ENCODE results near the gene STAT2.
"Not testable (repeated sequence)": the region's sequence is repeated elsewhere in the genome, so short reads cannot be mapped to it uniquely, and the experiment has no call there.

Gene STAT2

DNA sequence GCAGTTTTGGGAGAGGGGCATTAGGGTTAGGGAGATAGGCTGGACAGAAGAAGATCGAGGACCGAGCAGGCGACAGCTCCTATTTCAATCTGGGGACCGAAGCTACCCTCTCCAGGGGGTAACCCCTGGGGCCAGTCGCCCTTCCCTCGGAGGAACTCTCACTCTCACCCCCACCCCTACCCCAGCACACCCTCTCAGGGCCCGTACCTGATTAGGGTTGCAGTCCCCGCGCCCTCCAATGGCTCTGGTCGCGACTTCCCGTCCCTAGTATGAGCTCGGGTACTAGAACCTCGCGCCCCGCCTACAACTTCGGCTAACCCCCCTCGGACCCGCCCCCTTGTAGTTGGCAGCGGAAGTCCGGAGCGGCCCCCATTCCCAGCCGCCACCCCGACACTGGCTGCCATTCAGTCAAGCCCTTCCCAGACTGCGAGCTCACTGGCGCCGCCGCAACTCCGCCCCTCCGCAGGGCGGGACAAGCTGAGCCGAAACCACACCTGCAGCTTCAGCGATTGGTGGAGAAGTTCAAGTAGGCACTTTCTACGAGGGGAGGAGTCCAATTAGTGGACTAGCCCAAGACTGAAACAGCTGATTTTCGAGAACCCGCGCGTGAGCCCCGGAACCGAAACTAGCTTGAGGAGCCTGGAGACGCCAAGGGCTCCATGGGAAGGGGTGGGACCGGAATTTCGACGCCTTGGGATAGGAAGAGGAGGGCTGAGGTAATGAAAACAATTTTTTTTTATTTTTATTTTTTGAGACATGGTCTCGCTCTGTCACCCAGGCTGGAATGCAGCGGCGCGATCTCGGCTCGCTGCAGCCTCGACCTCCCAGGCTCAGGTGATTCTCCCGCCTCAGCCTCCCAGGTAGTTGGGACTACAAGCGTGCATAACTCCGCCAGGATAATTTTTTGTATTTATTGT is at the start of gene STAT2:
Gene STAT2 (minus strand): TSS at position 257 of the 917 bp plus-strand sequence. CDS start 3,536 bp downstream, outside the sequence.
- DNase-seq = peak; percentile 97

DNA sequence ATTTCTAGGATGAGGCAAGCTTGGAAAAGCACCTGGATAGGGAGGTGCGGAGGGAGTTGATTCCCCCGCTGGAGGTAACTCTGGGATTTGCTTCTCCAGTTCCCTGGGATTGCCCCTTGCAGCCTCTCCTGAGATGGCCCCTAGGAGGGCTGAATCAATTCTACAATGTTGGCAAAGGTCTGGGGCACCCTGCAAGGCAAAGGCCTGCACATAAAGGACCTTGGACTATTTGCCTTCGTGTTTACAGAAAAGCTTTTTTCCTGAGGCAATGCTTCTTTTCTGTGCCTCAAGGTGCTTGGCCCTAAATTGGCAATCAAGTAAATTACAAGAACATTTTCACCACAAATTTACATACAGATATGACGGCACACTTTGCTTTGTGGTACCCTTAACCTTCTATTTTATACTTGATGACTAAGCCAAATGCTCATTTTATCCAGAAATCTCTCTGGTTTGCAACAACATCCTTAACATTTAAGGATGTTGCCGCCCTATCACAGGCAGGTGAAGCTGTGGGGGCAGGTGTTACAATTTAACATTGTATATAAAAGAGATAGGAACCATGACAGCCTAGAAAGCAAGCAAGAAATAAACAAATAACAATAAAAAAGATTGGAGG is 49.0 kb upstream of the STAT2 start:
- DNase-seq = no peak

DNA sequence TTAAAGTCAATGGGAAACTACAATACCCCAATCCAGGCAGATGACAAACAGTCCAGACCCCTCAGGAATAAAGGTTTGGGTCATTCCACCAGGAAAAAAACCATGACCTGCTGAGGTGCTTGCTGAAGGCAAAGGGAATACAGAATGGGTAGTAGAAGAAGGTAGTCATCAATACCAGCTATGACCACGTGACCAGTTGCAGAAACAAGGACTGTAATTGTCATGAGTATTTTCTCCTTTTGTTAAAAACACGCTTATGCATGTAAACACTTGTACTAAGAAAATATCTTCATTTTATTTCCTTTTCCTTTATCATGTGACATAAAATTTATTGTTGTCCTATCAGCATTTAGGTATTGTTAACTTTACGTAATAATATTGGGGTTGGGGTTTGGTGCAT is 44.3 kb upstream of the STAT2 start:
- DNase-seq = not testable (repeated sequence)

DNA sequence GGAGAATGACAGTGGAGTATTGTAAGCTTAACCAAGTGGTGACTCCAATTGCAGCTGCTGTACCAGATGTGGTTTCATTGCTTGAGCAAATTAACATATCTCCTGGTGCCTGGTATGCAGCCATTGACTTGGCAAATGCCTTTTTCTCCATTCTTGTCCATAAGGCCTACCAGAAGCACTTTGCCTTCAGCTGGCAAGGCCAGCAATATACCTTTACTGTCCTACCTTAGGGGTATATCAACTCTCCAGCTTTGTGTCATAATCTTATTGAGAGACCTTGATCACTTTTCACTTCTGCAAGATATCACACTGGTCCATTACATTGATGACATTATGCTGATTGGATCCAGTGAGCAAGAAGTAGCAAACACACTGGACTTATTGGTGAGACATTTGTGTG is 41.7 kb upstream of the STAT2 start:
- DNase-seq = not testable (repeated sequence)

DNA sequence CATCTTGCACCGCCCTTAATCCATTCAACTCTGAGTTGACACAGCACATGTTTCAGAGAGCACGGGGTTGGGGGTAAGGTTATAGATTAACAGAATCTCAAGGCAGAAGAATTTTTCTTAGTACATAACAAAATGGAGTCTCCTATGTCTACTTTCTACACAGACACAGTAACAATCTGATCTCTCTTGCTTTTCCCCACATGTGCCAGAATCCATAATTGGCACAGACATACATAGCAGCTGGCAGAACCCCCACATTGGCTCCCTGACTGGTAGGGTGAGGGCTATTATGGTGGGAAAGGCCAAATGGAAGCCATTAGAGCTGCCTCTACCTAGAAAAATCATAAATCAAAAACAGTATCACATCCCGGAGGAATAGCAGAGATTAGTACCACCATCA is 41.2 kb upstream of the STAT2 start:
- DNase-seq = not testable (repeated sequence)

DNA sequence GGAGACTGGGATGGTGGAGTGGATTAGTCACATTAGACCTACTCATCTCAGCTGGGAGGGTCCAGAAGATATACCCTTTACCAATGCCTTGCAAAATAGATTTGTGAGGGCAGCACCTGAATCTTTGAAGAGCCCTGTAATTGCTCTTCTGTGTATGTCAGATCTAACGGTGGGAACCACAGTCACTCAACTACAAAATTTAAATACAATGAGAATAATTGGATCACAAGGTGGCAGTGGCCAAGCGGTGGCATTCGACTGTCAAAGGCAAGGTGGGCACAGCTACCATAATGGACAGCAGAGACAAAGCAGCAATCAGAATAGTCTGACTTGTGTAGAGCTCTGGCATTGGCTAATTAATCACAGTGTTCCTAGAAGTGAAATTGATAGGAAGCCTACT is 39.6 kb upstream of the STAT2 start:
- not testable (repeated sequence) for DNase-seq

DNA sequence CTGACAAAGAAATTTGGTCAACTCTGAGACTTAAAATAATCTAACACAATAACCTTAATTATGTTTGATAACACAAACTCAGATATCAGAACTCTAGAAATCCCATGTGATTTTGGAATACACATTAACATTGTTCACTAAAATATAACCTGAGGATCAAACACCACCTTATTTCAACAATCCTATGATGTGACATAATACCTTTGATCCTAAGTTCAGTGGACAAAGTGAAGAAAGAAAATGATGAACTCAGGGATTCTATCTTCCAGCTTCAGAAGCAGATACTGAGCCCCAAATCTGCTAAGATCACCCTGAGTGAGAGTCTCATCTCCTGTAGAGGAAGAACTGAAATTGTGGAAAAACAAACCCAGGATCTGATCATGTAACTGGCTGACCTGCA is 38.4 kb upstream of the STAT2 start:
- no peak for DNase-seq

DNA sequence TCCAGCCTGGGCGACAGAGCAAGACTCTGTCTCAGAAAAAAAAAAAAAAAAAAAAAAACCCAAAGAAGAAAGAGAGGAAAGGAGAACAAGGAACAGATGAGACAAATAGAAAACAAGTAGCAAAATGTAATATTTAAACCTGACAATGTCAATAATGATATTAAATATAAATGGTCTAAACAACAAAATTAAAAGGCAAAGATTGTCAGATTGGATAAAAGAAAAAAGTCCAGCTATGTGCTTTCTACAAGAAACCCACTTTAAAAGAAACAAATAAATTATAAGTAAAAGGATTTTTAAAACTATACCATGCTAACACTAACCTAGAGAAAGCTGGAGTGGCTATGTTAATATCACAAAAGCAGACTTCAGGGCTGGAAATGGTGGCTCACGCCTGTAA is 32.4 kb upstream of the STAT2 start:
- DNase-seq = no peak

DNA sequence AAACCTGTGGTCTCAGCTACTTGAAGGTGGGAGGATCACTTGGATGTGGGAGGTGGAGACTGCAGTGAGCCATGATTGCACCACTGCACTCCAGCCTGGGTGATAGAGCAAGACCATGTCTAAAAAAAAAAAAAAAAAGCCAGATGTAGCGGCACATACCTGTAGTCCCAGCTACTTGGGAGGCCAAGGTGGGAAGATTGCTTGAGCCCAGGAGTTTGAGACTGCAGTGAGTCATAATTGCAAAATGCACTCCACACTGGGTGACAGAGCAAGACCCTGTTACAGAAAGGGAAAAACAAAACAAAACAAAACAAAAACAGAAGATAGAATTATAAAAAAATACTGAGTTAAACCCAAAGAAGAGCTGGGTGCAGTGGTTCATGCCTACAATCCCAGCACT is 31.8 kb upstream of the STAT2 start:
- DNase-seq = no peak

DNA sequence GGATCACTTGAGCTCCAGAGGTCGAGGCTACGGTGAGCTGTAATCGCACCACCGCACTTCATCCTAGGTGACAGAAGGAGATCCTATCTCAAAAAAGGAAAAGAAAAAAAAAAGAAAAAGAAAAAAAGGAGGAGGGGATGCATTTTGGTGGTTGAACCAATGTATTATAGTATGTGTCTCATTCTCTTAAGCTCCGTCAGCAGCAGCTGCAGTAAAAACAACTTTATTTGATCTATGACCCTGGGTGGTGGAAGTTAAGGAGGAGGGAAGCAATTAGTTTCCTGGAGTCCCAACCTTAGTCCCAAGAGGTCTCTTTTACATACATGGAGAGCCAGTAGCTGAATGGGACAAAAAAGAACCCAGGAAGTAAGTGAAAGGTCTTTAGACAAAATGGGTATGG is 29.5 kb upstream of the STAT2 start:
- DNase-seq = no peak

DNA sequence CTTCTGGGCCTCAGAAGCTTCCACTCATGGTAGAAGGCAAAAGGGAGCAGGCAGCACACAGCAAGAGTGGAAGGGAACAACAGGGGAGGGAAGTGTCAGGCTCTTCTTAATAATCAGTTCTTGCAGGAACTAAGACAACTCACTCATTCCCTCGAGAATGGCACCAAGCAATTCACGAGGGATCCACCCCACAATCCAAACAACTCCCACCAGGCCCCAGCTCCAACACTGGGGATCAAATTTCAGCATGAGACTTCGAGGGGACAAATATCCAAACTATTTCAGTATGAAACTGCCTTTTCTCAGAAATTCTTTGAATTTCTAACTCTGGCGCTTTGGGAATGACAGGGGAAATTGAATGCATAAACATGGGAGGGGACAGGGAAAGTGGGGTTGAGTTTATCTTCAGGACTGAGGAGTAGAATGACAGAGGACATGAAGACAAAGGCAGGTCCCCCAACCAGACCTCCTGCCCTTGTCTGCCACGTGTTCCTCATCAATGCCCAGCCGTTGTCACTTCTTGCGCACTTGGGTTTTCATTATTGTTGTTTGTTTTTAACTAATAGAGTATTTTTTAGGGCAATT is 27.3 kb upstream of the STAT2 start:
- no peak for DNase-seq

DNA sequence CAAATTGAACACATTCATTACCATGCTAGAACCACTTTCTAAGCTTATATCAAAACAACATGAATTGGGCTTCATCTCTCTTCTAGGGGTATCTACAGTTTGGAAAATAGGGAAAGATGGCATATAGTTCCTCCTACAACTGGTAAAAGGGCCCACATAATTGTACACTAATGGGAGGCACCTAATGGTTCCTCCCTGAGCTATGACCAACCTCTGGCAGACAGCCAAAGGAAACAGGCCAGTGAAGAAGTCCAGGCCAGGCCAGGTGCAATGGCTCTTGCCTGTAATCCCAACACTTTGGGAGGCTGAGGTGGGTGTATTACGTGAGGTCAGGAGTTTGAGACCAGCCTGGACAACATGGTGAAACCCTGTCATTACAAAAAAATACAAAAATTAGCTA is 26.0 kb upstream of the STAT2 start:
- no peak for DNase-seq

DNA sequence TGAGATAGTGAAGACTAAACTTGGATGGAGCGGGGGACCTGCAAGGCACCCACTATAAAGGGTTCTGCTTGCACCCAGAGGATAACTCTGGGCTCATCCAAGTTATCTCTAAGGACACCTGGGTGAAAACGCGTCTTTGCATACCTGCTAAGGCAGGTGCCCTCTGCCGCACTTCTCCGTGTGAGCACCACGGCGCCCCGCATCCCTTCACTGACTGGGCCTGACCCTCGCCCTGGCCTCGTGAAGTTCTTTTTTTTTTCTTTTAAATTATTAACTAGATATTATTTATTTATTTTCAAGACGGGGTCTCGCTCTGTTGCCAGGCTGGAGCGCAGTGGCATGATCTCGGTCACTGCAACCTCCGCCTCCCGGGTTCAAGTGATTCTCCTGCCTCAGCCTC is 22.7 kb upstream of the STAT2 start:
- DNase-seq = no peak

DNA sequence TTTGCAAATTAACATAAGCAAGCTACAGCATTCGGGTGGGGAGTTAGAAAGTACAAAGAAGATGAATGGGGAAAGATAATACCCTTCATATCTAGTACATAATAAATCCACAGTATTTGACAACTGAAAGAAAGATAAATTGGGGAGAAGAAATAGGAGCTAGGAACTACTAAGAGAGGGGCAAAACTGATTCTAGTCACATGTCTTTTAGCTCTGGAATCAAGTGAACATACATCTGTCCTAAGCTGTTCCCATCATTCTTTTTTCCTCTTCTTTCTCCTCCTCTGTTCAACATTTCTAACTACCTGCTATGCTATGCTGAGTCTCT is 18.0 kb upstream of the STAT2 start:
- DNase-seq = no peak

DNA sequence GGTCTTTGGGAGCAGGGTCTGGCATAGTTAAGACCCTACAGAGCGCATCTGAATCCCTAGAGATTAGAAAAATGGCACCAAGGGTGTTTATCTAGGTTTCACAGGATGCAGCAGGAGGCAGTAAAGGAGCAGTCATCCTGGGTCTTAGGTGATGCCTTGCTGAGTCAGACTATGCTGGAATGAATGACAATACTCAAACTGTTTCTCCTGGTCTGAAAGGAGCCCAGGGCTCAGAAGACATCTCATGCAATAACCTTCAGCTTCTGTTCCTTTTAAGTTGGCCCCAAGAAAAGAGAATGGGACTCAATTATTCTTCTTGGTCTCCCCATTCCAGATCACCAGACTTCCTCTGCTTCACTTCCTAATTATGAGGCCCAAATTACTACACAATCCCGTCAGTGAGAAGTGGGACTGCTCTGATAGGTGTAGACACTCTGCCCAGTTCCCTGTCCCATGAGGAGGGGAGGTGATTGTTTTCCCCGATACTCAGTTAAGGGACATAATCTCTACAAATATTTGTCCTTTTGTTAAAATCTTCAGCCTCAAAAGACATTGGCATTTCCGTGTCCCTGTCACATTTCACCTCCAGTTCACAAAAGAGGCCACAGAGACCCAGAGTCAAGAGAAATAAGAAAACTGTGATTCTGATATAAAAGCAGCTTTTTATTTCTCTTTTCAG is 17.5 kb upstream of the STAT2 start:
- no peak for DNase-seq

DNA sequence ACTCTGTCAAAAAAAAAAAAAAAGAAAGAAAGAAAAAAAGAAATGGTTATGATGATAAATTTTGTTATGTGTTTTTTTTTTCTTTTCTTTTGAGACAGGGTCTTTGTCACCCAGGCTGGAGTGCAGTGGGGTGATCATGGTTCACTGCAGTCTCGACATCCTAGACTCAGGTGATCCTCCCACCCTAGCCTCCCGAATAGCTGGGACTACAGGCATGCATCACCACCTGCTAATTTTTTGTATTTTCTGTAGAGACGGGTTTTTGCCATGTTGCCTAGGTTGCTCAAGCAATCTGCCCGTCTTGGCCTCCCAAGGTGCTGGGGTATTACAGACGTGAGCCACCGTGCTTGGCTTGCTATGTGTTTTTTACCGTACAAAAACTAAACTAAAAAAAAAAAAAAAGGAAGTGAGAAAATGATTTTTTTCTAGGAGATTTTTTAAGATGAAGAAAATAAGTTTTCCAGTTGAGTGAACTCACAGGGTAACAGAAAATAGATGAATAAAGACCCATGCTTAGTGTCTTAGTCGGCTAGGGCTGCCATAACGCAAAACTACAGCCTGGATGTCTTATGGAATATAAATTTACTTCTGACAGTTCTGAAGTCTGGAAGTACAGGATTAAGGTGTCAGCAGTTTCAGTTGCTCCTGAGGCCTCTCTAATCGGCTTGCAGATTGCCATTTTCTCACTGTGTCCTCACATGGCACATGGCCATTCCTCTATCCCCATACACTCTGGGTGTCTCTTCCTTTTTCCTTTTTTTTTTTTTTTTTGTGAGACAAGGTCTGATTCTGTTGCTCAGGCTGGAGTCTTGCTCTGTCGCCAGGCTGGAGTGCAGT is 15.9 kb upstream of the STAT2 start:
- no peak for DNase-seq

DNA sequence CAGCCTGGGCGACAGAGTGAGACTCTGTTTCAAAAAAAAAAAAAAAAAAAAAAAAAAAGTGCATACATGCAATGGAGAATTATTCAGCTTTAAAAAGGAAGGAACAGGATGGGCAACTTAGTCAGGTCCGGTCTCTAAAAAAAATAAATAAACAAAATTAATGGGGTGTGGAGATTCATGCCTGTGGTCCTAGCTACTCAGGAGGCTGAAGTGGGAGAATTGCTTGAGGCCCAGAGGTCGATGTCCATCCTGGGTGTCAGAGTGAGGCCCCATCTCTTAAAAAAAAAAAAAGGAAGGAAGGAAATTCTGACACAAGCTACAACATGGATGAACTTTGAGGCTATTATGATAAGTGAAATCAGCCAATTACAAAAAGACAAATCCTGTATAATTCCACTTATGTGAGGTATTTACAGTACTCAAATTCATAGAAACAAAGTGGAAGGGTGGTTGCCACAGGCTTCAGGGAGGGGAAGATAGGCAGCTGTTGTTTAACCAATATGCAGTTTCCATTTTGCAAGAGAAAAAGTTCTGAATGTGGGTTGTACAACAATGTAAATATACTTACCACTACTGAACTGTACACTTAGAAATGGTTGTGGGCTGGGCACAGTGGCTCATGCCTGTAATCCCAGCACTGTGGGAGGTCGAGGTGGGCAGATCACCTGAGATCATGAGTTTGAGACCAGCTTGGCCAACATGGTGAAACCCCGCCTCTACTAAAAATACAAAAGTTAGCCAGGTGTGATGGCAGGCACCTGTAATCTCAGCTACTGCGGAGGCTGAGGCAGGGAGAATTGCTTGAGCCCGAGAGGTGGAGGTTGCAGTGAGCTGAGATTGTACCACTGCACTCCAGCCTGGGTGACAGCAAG is 15.1 kb upstream of the STAT2 start:
- no peak for DNase-seq

DNA sequence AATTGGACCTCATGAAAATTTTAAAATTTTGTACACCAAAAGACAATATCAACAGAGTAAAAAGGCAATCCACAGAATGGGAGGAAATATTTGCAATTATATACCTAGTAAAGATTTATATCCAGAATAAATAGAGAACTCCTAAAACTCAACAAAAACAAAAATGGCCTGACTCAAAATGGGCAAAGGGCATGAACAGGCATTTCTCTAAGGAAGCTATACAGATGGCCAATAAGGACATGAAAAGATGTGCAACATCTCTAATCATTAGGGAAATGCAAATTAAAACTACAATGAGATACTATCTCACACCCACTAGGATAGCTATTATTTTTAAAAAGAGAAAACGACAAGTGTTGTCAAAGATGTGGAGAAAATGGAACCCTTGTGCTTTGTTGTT is 13.6 kb upstream of the STAT2 start:
- DNase-seq = no peak

DNA sequence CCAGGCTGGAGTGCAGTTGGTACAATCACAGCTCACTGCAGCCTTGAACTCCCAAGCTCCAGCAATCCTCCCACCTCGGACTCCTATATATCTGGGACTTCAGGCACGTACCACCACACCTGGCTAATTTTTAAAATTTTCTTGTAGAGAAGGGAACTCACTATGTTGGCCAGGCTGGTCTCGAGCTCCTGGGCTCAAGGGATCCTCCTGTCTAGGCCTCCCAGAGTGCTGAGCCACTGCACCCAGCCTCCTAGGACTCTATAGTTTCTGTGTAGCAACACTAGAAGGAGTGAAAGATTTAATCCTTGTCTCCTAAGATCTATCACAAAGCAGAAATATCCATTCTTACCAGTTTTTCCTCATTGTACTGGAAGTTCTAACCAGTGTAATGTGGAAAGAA is 7.0 kb upstream of the STAT2 start:
- DNase-seq = no peak

DNA sequence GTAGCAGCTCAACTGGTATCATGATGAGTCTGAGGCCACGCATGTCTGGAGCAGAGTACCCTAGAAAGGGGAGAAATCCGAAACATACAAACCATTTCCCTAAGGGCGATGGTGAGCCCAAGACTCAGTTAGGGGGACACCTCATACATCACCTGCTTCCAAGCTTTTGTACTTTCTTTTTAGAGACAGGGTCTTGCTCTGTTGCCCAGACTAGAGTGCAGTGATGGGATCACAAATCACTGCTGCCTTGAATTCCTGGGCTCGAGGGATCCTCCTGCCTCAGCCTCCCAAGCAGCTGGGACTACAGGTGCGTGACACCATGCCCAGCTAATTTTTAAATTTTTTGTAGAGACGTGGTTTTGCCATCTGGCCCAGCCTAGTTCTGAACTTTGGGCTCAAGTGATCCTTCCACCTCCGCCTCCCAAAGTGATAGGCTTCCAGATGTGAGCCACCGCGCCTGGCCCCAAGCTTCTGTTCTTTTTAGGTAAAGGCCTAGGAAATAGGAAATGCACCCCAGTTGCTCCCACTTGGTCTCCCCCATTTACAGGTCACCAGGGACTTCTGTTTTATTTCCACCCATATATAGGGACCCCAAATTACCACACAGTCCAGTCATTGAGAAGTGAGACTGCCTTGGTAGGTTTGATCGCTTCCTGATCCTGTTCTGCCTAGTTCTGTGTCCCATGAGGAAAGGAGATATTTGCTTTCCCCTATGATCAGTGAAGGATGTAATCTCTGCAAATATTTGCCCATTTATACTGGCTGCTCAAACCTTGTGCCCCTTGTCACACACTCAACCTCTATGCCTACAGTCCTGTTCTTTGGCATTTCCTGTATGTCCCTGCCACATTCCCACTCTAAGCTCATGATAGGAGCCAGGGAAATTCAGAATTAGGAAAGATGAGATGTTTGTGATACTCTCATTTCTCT is 2.5 kb upstream of the STAT2 start, which contains the start of gene APOF:
Gene APOF (minus strand): TSS at position 728 of the 930 bp plus-strand sequence. CDS start 112 bp downstream, at position 616.
- no peak for DNase-seq
